H1 (cell line): ENCODE measurements around the gene CRKL. TPM values are rescaled to one million over a fixed set of nuclear protein-coding genes. Genes with fewer than 3 reads are reported as not detected.

Experiments used
- HDAC2 ChIP-seq, 2 experiments: fragments of 300-600 bp in 1 of 2; sonication (generic) in 1 of 2; IDR thresholded peaks; 2 replicates each; pipeline ENCODE4 v1.6.1; 2011 to 2012; ENCODE audit warnings: low read depth in 2 of 2, low read length in 2 of 2, mild to moderate bottlenecking in 2 of 2, moderate library complexity in 2 of 2, borderline replicate concordance in 1 of 2, inconsistent platforms in 1 of 2
- NANOG ChIP-seq: IDR thresholded peaks from 2 replicates; pipeline ENCODE4 v1.6.1; 2011; ENCODE audit warnings: low read length, low read depth, mild to moderate bottlenecking, inconsistent platforms; ENCODE audit not compliant: insufficient read depth, poor library complexity, severe bottlenecking
- TAF1 ChIP-seq: IDR thresholded peaks from 2 replicates; pipeline ENCODE4 v1.6.1; 2011; ENCODE audit warnings: mild to moderate bottlenecking, low read depth, low read length
- polyA plus RNA-seq, 7 experiments: library from polyadenylated mRNA; depleted of rRNA in 3 of 7; stranded (reverse) in 5 of 7; unstranded in 2 of 7; fragments of >200 nt in 5 of 7; fragments of 200-250 nt in 2 of 7; gene quantifications; 1 replicate in 5 of 7; 2 replicates in 1 of 7; 4 replicates in 1 of 7; pipeline versions ENCODE4 v1.2.1 to v1.2.3, GENCODE V29; 2011 to 2013; ENCODE audit warnings: missing spikeins in 2 of 7, mixed read lengths in 2 of 7
- total RNA-seq: library from RNA; stranded (reverse); fragmentation: NEBNext Ultra II Directional; extraction: Animal tissue kit (Norgen Biotek cat#: 25700); gene quantifications from 2 replicates; pipeline ENCODE4 v1.2.1, GENCODE V29; 2021

CRKL gene
- total and polyA plus RNA-seq, 2 of the 8 experiments (the other 6 are each of a cell fraction or from before 2014, with no cell fraction given) = 34.5 to 94.5 TPM

DNA sequence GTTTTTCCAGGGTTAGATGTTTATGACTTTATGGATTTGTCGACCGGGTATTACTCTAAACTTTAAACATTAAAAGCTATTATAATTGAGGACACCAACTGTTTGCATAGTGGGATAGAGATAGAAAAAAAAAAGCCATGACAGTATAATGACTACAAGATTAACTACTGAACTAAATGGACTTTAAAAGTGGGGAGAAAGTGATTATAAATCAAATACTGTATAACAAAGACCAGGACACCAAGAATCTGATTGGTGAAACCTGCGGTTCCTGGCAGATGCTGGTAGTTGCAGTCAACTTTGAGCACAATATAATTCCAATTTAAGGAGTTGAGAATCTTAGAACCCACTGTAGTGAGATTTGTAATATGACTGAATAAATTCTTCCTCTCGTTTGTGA lies 2.5 kb downstream of the CRKL start (continued):
- TF ChIP-seq HDAC2 (IDR thresholded peaks at IDR 0.05; ENCODE audit: borderline replicate concordance in 1 of 2, low read depth in 2 of 2, low read length in 2 of 2) (no peak), NANOG (no peak), TAF1 (no peak)
